T-helper 1 cell treated with Interleukin-12 subunit alpha and Interleukin-12 subunit beta and Interleukin-4 antibody, amounts not matched to agents 30 ng/mL and 1 ng/mL, for 36 hours (primary cell): Measurements from ENCODE around the gene SMC5. TPM values are rescaled to one million over a fixed set of nuclear protein-coding genes. Genes with fewer than 3 reads are reported as not detected.
"Not testable (repeated sequence)": the region's sequence is repeated elsewhere in the genome, so short reads cannot be mapped to it uniquely, and the experiment has no call there.

Source experiments
- intact Hi-C: fragments of 100-400 bp; cut with micrococcal nuclease; formaldehyde crosslinking; loops from one replicate; pipeline ENCODE4 v1.15.1; 2024
- total RNA-seq: library from RNA; stranded (reverse); gene quantifications from 2 replicates; pipeline ENCODE4 v1.2.3, GENCODE V29; 2022

The SMC5 gene
- total RNA-seq, 1 donor from 2014 or later: 36.8 TPM

GRCh38 chr9:70355801-70356200, 97.0 kb downstream of the SMC5 start:
- intact Hi-C loops: no loop called here

GRCh38 chr9:70362952-70363351, 104.2 kb downstream of the SMC5 start:
- intact Hi-C loops: no loop called here

DNA sequence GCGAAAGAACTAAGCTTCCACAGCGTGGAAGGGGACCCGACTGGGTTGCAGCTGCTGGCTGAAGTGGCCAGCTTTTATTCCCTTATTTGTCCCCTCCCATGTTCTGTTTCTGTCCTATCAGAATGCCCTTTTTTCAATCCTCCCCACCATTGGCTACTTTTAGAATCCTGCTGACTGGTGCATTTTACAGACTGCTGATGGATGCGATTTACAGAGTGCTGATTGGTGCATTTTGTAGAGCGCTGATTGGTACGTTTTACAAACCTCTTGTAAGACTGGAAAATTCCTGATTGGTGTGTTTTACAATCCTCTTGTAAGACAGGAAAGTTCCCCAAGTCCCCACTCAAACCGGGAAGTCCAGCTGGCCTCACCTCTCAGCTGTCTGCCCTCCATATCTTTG, 105.0 kb downstream of the SMC5 start:
- intact Hi-C loops: no loop called here

DNA sequence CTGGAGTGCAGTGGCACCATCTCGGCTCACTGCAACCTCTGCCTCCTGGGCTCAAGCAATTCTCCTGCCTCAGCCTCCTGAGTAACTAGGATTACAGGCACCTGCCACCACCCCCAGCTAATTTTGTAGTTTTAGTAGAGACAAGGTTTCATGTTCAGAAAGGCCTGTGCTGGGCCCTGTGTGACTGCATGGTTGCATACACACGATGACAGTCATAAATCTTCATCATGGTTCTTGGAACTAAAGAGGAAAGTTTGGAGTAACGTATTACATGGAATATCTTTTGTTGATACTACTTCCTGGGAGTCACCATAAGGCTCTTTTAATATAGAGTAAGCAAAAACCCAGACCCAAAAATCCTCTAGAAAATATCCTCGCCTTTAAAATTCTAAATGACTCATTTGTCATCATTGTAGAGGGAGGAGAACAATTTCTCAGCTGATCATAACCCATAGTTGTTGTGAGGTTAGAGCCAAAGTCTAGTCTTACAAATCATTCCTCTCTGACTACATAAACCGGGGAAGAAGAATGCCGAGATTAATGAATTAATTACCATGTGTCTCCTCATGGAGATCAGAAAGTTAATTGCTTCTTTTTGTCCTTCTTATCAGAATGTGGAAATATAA, 108.6 kb downstream of the SMC5 start:
- intact Hi-C loops: no loop called here

DNA sequence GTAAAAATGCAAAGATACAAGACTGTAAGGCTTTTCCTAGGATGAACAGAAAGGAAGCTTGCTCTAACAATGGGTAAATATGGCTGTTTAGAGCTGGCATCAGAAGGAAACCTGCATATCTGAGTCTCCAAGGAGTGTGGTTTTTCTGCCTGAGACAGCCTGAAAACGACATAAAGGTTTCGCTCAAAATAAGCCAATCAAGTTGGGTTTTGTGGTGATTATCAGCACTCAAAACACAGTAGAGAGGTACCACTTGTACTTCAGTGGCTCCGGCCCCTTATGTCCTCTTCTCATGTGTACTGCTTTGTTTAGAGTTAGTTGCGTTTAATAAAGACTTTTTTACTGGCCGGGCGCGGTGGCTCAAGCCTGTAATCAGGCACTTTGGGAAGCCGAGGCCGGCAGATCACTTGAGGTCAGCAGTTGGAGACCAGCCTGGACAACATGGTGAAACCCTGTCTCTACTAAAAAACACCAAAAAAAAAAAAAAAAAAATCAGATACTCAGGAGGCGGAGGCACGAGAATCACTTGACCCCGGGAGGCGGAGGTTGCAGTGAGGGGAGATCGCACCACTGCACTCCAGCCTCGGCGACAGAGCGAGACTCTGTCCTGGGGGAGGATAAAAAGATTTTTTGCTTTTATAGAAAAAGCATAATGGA, 116.3 kb downstream of the SMC5 start:
- intact Hi-C loops: no loop called here

DNA sequence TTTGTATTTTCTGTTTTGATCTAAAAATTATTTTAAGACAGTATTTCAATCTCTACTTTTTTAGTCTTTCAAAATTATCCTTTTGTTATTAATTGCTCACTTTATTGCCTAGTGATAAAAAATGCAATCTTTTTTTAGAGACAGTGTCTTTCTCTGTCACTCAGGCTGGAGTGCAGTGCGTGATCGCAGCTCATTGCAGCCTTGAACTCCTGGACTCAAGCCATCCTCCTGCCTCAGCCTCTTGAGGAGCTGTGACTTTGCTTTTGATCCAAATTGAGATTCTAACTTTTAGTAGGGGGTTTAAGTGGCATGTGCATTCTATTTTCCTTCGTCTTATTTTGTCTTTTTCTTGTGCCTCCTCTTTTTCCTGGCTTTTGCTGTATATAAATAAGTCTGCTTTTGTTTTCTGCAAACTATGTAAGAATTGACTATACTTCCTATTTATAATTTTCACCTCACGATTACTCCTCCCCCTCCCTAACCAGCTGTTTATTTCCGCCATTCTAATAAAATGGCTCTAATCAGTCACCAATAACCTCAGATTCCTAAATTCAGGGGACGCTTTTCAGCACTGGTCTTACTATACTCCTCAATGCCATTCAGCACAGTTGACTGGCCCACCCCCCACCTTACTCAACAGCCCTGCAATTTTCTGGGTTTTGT, 123.4 kb downstream of the SMC5 start:
- intact Hi-C loops: loop anchor here (10.0 kb wide), 1 partner anchor 267 kb away; no protein-coding TSS in a partner anchor

- intact Hi-C loops: loop anchor here (10.0 kb wide), 1 partner anchor 268 kb away; no protein-coding TSS in a partner anchor
Measured at GRCh38 chr9:70382709-70383605, 124.2 kb downstream of the SMC5 start.

GRCh38 chr9:70385426-70385825, 126.6 kb downstream of the SMC5 start:
- intact Hi-C loops: loop anchor here (10.0 kb wide), 1 partner anchor 271 kb away; no protein-coding TSS in a partner anchor

GRCh38 chr9:70387663-70388062, 128.9 kb downstream of the SMC5 start:
- intact Hi-C loops: loop anchor here (10.0 kb wide), 1 partner anchor 273 kb away; no protein-coding TSS in a partner anchor

DNA sequence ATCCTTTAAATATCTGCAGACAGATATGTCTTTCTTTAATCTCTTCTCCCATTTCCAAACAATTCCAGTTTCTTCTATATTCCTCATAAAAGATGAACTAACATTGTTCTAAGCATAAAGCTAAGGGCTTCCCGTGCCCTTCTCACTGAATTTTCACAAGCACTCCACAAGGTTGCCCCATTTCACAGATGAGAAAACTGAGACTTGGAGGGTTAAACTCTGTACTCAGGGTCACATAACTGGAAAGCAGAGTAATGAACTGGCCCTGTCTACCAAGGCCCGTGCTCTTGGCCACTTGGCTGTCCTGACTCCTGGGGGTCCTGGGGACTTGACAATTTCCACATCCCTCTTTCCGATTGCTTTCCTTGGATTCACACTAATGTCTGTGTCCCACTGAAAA, 130.4 kb downstream of the SMC5 start:
- intact Hi-C loops: loop anchor here (10.0 kb wide), 1 partner anchor 274 kb away; no protein-coding TSS in a partner anchor

DNA sequence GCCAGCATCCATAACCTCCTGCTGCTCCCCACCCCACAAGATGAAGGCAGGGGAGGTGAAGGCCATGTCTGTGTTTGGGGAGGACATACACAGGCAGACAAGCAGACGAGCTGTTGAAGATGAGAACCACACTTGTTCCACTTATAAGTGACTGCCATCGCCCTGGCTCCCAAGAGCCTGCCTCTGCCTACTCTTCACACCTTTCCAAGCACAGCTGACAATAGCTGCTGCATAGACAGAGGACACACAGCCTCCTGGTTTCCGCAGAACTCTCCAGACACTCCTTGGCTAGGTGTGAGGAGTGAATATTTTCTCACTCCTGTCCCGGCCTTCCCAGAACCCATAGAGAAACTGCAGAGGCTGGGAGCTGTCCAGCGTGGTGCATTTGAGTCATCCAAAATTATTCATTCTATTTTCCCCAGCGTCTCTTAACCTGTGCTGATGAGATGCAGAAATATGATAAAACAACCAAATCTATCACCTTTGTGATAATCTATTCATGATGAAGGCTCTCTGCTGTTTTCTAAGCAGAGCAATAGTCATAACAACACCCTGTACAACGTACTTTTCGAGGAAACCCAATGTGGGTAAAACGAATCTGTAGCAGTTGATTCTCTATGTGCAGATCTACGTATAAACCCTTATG, 131.0 kb downstream of the SMC5 start:
- intact Hi-C loops: loop anchor here (2.0 to 10.0 kb wide), 2 partner anchors 15 to 275 kb away; no protein-coding TSS in a partner anchor

DNA sequence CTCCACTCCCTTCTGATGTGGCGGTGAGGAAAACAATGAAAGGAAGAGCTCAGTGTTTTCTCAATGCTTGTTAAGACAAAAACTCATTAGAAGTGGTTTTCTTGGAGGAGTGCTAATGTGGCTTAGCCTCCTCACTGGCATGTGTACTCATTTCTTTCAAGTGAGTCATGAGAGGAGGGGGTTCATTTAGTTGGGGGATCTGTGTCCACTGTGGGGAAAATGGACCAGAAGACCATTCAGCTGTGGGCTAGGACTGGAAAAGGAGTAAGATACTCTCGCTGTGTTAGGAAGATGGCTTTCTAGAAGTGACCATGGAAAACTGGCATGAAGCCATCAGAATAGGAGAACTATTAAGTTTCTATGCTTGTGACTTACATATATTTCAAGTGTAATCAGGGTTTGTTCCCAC, 132.2 kb downstream of the SMC5 start:
- intact Hi-C loops: loop anchor here (2.0 kb wide), 1 partner anchor 14 kb away; no protein-coding TSS in a partner anchor

DNA sequence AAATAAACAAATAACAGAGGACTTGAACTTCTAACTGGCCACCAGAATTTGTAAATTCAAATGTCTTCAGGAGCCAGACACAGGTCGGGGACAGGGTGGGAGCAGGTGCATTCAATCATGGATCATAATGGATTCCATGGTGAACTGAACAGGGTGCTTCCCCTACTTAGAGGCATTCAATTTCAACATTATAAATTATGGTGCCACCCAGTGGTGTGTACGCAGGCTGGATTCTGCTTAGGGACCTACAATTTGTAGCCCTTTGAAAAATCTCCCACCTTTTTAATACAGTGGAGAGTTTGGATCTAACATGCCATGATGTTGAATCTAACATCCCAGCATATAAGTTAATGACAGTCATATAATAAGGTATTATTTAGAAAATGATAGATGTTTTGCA, 133.4 kb downstream of the SMC5 start:
- intact Hi-C loops: no loop called here

DNA sequence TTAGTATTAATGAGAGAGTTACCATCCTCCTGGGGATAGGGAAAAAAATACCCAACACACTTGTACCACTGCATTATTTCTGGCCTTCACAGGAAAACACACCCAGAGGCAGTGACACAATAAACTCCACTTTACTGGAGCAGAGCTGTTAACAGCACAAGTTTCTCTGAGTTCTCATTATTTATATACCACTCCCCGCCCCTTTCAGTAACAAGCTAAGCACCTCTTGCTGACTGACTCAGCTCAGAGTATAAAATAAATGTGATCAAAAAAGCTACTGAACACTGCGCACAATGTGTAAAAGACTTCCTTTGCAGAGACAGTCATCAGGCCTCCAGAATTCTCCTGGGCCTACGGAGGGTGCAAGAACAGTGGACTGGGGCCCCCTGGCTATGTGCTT, 134.1 kb downstream of the SMC5 start:
- intact Hi-C loops: no loop called here

DNA sequence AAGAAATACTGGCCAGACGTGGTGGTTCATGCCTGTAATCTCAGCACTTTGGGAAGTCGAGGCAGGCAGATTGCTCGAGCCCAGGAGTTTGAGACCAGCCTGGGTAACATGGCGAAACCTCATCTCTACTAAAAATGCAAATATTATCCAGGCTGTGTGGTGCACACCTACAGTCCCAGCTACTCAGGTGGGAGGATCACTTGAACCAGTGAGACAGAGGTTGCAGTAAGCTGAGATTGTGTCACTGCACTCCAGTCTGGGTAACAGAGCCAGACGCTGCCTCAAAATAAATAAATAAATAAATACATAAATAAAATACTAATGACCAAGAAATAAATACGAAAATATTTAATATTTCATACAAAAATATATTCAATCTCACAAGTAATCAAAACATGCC, 136.9 kb downstream of the SMC5 start:
- intact Hi-C loops: no loop called here

GRCh38 chr9:70398145-70398556, 139.4 kb downstream of the SMC5 start:
- intact Hi-C loops: loop anchor here (1.0 to 2.0 kb wide), 4 partner anchors 8 to 57 kb away; no protein-coding TSS in a partner anchor

DNA sequence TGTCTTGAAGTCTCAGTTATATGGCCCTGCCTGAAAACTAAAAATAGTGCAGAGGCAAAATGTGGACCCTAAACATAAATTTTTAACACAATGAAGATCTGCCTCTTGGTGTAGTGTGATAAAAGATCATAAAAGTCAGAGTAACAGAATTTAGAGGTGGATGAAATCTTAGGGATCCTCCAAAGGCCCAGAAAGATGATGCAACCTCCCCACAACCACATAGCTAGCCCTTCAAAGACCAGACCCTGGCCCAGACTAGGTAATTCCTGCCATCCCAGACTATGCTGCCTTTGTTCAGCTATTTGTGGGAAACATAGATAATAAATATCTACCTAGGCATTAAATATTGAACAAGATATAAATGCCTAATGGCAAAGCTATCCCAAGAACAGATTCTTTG, 140.4 kb downstream of the SMC5 start:
- intact Hi-C loops: loop anchor here (2.0 kb wide), 1 partner anchor 58 kb away; no protein-coding TSS in a partner anchor

DNA sequence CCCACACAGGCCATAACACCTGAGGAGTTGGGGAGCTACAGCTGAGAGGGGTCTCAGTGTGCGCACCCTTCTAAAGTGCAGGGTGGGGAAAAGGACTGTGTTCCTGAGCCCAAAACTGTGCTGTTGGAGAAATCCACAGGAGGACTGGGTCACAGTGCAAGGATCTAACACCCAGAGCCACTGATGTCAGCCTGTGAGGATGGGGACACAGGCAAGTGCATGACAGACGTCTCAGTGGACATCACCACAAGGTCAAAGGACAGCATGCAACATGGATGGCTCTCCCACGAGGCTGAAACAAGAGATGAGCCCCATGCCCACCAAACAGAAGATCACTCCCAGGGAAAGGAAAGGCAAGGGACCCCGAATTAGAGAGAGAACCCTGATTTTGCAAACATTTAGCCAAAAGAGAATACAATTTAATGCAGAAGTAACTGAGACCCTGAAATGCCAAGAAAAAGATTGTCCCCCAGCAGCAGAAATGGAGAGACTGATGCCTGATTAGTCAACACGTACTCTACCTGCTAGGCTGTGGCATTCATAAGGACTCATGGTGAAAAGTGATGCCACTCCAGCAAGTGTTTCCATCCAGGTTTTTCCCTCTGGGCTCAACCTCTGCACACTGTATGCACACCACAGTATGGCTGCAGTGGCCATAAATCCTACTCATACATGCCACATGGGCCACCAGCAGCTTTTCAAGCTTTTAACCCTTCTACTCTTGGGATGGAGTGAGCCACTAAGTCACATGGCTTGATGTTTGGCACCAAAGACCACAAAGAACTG, 141.5 kb downstream of the SMC5 start:
- intact Hi-C loops: no loop called here

DNA sequence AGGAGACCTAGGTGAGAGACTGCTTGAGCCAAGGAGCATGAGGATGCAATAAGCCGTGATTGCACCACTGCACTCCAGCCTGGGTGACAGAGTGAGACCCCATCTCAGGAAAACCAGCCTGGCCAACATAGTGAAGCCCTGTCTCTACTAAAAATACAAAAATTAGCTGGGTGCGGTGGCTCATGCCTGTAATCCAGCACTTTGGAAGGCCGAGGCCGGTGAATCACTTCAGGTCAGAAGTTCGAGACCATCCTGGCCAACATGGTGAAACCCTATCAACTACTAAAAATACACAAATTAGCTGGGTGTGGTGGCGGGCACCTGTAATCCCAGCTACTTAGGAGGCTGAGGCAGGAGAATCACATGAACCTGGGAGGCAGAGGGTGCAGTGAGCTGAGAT, 142.5 kb downstream of the SMC5 start:
- intact Hi-C loops: not testable (repeated sequence)

GRCh38 chr9:70402213-70402612, 143.4 kb downstream of the SMC5 start:
- intact Hi-C loops: no loop called here
